Pons (tissue), 1 donor: ENCODE results near the gene CCDC33.
A peak's percentile ranks its signal among the peaks of the same experiment; 100 is the strongest.

Experiments used
- DNase-seq: peaks from one replicate; pipeline ENCODE4 v3.0.0-alpha.2; 2016; ENCODE audit warnings: low spot score

The CCDC33 gene

GRCh38 chr15:74289671-74290070 is 53.5 kb downstream of the CCDC33 start:
- DNase-seq: no peak

DNA sequence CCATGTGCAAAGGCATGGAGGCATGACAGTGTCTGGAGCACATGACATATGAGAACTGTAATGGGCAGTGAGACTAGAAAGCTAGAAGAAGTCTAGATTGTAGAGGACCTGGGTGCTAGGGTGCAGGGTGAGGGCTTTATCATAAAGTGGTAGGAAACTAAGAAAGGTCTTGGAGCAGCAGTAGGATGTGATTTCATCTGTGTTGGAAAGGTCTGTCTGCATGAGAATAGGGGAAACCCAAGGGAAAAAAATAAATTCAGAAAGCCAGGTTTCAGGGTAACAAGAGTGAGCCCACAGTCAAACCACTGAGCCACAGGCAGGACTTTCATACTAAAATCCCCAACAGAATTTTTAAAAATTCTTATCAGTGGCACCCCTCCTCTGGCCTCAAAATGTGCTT is 54.5 kb downstream of the CCDC33 start:
- DNase-seq: no peak

DNA sequence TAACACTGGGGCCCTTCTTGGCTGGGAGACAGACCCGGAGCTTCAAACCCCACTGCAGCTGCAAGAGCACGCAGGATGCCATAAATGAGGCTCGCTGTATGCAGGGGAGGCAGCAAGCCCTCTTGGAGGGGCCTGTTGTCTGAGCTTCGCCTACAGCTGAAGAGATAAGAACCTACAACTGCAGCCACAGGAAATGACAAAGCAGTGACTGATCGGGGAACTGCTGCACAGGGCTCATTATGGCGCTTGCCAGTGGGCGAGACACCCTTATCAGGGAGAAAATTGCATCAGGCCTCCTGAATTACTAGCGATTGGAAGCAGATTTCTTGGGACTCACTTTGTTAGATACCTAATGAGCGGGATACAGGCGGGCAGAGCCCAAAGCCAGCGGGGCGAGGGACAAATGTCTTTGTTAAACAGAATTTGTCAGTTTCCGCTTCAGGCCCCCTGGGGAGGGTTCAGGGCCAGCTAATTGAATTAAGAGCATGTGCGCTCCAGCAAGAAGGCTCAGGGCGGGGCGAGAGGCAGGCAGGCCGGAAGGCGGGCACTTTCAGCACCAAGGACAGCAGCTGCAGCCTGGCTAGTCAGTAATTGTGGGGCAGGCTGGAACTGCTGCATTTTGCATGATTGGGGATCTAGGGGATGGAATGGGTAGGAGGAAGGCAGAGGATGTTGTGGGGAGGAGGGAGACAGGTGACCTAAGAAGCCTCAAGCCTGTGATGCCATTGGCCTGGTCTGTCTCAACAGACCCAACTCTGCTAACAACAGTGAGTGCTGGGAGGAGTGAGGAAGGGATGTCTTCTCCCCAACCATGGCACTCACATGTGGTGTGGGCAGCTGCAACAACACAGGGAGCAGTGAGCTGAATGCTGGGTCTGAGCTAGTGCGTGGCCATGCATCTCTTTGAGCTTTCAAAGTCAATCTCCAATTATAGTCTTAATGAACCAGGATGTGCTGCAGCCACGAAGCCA is 55.3 kb downstream of the CCDC33 start:
- DNase-seq: peak; percentile 31

DNA sequence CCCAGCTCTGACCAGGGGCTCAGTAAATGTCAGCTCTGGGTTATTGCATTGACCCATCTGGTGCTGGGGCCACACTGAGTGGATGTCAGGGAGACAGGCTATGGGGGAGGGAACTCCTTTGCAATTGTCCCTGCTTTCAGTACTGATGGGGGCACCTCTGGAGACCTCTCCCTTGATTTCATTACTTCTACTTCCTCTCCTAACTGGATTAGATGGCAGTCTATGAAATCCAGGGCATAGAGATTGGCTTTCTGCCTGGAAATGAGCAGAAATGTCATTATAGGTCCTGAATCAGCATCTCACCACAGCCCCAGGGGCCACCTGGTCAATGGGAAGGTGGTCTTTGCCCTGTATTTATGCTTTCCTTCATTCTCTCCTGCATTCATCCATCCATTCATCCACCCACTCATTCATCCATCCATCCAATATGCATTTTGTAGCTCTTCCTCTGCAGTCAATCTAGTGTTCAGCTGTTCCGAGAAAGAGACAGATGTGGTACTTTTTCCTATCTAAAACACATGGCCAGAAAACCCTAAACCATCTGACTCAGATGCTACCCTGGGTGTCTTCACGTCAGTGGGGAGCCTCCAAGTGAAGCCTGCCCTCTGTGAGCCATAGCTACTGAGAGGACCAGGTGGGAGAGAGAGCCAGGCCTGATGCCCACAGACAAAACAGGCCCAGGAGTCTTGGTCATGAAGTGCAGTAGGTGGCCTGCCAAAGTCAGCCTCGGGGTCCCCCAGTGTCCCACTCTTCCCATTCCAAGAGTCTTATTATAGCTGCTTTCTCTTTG is 57.1 kb downstream of the CCDC33 start:
- no peak for DNase-seq

GRCh38 chr15:74294010-74294409 is 57.9 kb downstream of the CCDC33 start:
- no peak for DNase-seq

DNA sequence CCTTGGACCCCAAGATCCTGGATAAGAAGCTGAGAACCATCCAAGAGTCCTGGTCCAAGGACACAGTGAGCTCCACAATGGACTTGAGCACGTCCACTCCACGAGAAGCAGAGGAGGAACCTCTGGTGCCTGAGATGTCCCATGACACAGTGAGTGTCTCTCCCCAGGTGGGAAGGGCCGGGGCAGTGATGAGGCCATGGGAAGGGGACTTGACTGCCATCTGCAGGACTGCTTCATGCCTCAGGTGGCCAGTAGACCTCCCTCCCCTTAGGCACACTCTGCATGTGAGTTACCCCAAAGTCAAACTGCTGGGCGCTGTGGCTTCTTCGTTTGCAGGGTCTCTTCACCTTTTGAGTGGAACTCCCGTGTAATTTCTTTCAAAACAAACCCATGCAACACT is 59.7 kb downstream of the CCDC33 start:
- DNase-seq: no peak

DNA sequence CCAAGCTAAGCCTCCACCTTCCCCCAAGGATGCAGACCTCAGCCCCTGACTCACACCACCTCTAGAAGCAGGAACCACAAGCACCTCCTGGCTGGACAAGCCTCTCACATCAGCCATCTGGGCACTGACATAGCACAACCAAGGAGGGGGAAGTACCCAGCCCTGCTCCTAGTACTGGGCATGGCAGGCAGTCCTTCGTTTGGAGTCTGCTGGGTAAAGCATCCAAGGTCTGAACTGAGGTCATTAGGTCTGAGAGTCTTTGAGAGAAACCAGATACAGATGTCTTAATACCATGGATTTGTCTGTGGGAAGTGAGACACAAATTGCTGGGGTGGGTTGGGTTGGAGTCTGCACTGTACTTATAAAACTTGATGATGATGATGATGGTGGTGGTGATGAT is 61.8 kb downstream of the CCDC33 start:
- DNase-seq: no peak

DNA sequence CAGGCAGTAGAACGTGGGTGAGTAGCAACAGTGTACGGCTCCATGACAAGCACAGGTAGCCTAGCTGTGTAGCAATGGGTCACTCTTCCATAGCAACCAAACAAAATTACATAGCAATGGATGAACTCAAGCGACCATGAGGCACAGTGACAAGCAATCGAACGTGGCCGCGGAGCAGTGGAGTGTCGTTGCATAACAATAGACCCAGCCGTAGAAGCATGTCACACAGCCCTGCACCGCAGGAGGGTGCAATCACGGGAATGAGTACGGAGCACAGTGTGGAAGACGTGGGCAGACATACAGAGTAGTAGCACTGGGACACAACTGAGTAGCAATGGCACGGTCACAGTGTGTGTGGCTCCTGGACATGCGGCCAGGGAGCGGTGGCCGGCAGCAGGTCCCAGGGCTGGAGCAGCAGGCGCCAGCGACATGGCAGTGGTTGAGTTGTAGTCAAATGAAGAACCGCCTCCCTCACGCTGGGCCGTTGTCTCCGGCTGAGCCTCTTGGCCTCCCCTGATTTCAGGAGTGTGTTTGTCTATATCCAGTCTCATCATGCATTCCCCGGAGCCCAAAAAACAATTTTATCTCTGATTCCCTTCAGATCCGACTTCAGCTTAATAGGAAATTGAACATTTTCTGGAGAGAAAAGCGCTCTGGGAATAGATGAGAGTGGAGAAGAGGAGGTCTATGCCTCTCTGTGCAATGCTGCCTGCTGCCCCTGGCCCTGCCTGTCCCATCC is 64.1 kb downstream of the CCDC33 start:
- no peak for DNase-seq

GRCh38 chr15:74301583-74302361 is 65.6 kb downstream of the CCDC33 start:
- DNase-seq: no peak

DNA sequence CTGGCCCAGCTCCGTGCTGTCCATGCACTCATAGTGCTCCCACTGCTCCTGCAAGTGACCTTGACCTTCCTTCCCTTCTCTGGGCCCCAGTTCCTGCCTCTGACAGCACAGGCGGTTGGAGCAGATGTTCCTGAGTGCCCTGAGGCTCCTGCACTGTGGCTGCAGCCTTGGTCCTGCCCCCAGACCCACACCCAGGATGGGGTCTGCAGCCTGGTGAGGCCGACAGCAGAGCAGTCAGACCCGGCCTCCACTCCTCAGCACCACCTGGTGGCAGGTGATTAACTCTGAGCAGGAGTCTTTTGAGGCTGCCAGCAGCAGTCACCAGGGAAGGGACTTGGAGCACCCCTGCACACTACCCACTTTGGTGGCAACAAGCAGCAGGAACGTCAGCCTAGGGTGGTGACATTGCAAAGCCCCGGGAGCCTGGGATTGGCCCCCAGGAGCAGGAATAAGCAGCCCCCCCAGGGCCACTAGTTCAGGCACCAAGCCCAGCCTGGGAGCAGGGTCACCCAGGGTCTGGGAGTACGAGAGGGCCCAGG is 66.8 kb downstream of the CCDC33 start:
- DNase-seq: no peak

GRCh38 chr15:74303741-74304309 is 67.7 kb downstream of the CCDC33 start:
- no peak for DNase-seq

DNA sequence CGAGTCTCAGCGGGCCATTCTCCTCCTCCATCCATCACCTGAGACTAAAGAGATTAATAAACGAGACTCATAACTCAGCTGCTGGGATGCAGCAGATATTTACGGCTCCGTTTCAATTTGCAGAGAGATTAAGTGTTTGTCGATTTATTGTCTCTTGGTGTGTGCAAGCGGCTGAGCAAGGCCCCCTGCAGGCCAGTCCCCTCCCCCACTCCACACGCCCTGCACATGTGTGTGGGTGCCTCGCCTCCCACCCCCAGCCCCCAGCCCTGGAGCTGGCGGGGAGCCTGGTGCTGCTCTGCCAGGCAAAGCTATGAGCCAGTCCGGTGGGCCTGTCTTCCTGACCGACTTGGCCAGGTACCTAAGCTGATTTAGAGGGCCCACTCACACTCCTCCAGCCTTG is 68.3 kb downstream of the CCDC33 start:
- no peak for DNase-seq

DNA sequence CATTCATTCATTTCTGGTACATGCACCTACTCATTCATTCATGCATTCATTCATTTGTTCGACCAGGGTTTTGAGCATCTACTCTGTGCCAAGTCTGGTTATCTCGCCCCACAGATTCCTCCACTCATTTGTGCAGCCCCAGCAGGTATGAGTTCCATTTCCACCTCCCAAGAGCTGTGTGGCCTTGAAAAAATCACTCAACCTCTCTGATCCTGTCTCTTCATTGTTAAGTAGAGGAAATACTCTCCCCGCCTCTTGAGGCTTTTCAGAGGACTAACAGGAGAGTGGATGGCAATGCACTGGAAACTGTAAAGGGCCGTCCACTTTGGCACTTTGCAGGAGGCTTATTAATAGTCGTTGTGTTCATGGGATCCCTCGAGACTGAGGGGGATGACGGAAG is 69.6 kb downstream of the CCDC33 start:
- DNase-seq: no peak

GRCh38 chr15:74306781-74307217 is 70.7 kb downstream of the CCDC33 start:
- DNase-seq: no peak

DNA sequence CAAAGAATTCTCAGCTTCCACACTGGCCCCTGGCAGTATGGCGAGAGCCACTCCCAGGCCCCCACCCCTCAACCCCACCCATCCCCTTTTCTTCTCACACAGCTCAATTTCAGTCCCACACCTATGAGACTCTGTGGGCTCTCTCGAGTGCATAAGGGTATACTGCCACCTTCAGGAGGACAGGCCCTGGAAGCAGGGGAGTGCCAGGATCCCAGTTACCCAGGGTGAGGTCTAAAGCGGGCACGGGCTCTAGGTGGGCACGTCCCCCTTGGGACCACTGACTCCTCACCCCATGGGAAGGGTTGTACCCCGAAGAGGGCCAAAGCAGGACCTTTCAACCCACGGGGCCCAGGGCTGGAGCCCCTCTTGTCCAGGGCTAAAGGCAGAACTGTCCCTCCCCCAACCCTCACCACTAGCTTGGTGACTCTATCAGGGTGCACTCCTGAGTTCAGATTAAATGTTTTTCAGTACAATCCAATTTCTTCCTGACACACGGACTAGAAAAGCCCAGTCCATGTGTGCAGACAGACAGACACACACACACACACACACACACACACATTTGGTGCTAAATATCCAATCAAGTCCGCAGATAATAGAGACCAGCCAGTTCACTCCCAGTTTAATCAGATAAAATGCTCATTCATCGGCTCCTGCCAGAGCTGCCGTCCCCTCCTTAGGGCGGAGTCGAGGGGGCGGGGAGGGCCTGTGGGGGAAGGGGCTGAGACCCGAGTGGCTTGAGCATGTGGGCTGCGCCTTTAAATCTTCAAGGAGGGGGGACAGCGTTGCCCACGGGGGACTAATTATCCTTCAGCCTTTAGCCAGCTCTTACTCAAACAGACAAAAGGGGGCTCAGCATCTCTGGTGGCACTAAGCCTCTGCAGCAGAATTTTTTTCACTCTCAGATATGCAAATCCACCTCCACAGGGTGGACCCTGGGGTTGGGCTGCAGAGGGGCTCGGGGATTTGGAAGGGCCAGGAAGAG is 72.0 kb downstream of the CCDC33 start:
- peak; percentile 49 for DNase-seq

GRCh38 chr15:74311734-74312444 is 75.8 kb downstream of the CCDC33 start:
- no peak for DNase-seq

DNA sequence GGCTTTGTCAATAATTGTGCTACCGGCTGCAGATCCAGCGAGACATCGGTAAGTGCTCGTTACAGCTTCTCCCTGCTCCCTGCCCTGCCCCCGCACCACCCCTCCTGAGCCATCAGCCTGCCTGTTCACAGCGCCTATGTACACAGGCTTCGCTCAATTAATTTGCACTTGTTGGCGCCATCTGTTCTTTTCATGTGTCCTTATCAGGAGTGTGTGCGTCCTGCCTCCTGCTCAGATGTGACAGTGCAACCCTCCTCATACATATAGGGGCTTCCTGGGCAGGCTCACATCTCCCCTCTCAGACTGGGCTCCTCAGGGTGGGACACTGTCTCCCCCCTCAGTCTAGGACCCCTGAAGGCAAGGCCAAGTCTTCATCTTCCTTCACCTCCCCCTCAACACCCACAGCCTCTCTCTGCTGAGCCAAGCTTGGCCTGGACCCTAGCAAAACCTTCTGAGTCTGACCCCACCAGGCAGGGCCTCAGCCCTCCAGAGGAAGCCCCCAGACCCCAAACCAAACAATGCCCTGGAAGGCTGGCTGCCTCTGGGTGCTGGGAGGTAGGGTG is 76.4 kb downstream of the CCDC33 start:
- no peak for DNase-seq

DNA sequence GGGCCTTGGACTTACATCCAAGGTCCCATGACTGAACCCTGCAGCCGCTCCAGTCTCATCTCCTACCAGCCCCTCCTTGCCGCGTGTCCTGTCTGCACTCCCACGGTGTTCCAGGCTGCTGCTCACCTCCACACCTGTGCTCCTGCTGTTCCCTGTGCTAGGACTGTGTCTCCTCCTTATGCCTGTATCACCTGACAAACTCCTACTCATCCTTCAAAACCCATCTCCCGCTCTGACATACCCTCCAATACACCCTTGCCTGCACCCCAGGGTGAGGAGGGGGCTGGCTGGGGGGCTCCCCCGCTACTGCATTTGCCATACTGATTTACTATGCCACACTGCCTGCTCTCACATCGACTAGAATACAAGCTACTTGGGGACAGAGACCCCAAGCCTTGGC is 77.8 kb downstream of the CCDC33 start:
- no peak for DNase-seq
